HG03196 (cell line): ENCODE data around the gene ZFP62.
"Not testable (repeated sequence)": the region's sequence is repeated elsewhere in the genome, so short reads cannot be mapped to it uniquely, and the experiment has no call there.

ENCODE experiments used
- ATAC-seq: cut with Tn5 transposase; IDR thresholded peaks from one replicate; pipeline ENCODE4 v1.9.1; 2021; ENCODE audit not compliant: unreplicated experiment

ZFP62 gene

GRCh38 chr5:180831139-180832093 is 29.7 kb downstream of the ZFP62 start:
- ATAC-seq, result peak; percentile 78

- peak; percentile 28 for ATAC-seq
Measured at GRCh38 chr5:180830253-180831138, 30.6 kb downstream of the ZFP62 start.

- ATAC-seq, result no peak
Measured at GRCh38 chr5:180829726-180830125, 31.4 kb downstream of the ZFP62 start.

- not testable (repeated sequence) for ATAC-seq
Measured at GRCh38 chr5:180828756-180829531, 32.1 kb downstream of the ZFP62 start.

GRCh38 chr5:180827374-180827773 is 33.7 kb downstream of the ZFP62 start:
- ATAC-seq, result not testable (repeated sequence)

GRCh38 chr5:180825768-180826525 is 35.1 kb downstream of the ZFP62 start:
- no peak for ATAC-seq

- no peak for ATAC-seq
Measured at GRCh38 chr5:180824630-180825476, 36.2 kb downstream of the ZFP62 start.

GRCh38 chr5:180823940-180824629 is 37.0 kb downstream of the ZFP62 start:
- no peak for ATAC-seq

GRCh38 chr5:180823346-180823745 is 37.7 kb downstream of the ZFP62 start:
- ATAC-seq, result no peak

- no peak for ATAC-seq
Measured at GRCh38 chr5:180821538-180821937, 39.5 kb downstream of the ZFP62 start.

- ATAC-seq, result peak; percentile 56
Measured at GRCh38 chr5:180820788-180821321, 40.2 kb downstream of the ZFP62 start.

- ATAC-seq, result no peak
Measured at GRCh38 chr5:180818677-180819341, 42.3 kb downstream of the ZFP62 start.

GRCh38 chr5:180817893-180818674 is 43.0 kb downstream of the ZFP62 start:
- no peak for ATAC-seq

- no peak for ATAC-seq
Measured at GRCh38 chr5:180816608-180817534, 44.2 kb downstream of the ZFP62 start.

GRCh38 chr5:180815293-180815917 is 45.7 kb downstream of the ZFP62 start:
- no peak for ATAC-seq

GRCh38 chr5:180813420-180813819 is 47.7 kb downstream of the ZFP62 start:
- ATAC-seq, result no peak
